Right lung (tissue), 5 donors: ENCODE measurements around the gene MED13L. TPM values are rescaled to one million over a fixed set of nuclear protein-coding genes. Genes with fewer than 3 reads are reported as not detected.

Experiments used
- DNase-seq, 2 donors: peaks; one replicate each; pipeline ENCODE4 v3.0.0-alpha.2; 2013
- polyA plus RNA-seq, 5 donors: library from polyadenylated mRNA; unstranded; fragments of 120-200 nt; gene quantifications; one replicate each; pipeline versions ENCODE4 v1.2.1 to v1.2.3, GENCODE V29; 2013; ENCODE audit warnings: inconsistent platforms in 1 of 5, low replicate concordance in 1 of 5; ENCODE audit not compliant: insufficient read length in 5 of 5, insufficient read depth in 1 of 5

Gene MED13L
- polyA plus RNA-seq, 5 donors = 56.1 to 104 (median 95.9) TPM

DNA sequence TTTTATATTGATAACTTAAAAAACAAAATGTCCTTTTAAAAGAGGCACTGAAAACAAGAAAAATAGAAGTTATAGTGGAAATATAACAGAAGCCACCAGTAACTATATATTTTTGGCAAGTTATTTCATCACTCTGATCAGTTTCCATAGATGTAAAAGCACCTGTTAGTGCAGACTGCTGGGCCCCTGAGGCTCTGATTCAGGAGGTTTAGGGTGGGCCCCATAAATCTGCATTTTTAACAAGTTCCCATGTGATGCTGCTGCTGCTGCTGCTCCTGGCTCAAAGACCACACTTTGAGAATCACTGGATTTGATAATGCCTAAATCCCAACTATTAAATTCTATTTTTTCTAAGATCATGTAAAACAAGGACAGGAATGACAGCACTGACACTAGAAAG is 251.1 kb downstream of the MED13L start:
- DNase-seq = no peak

DNA sequence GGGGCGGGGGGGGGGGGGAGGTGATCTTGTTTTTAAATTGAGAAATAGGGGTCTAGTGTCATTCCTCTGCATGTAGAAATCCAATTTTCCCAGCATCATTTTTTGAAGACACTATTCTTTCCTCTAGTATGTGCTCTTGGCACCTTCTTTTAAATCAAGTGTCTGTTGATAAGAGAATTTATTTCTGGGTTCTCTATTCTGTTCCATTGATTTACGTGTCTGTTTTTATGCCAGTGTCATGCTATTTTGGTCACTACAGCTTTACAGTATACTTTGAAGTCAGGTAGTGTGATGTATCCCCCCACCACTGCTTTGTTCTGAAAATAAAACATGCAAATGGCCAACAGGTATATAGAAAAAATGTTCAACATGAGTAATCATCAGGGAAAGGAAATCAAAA is 252.7 kb downstream of the MED13L start:
- DNase-seq = no peak

GRCh38 chr12:116019415-116019814 is 258.1 kb downstream of the MED13L start:
- DNase-seq = no peak

DNA sequence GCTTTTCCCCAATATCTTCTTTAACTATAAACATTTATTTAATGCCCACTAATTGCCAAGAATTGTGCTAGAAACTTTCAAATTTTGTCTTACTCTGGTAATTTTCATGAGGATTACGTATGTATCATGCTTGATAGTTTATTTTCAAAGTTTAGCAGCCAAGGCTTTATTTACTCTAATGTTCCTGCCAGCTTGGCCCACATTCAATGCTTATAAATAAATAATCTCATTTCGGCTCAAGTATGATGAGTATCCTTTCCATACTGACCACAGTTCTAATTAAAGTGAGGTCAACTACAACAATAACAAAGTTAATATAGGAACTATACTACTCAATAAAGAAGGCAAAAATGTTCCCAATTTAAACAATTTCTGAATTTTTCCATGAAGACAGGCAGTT is 259.2 kb downstream of the MED13L start:
- peak; percentile 37 to 43 for DNase-seq

DNA sequence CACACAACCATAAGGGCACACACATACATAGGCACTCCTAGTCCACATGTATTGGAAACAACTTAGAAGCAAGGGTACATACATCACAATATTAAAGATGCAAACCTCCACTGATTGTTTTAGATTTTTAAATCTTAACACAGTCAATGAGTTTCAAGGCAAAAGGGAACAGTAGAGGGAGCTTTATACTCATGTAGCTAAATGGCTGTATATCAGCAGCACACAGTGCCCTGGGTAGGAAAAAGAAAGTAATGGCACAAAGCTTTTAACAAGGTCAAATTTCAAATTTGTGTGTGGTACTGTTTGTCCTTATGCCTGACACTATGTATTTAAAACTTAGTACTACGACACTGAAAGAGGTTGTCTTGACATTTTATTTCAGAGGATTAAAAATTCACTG is 262.0 kb downstream of the MED13L start:
- DNase-seq = no peak

- DNase-seq = no peak
These were observed 264.7 kb downstream of the MED13L start for GRCh38 chr12:116012757-116013156.

DNA sequence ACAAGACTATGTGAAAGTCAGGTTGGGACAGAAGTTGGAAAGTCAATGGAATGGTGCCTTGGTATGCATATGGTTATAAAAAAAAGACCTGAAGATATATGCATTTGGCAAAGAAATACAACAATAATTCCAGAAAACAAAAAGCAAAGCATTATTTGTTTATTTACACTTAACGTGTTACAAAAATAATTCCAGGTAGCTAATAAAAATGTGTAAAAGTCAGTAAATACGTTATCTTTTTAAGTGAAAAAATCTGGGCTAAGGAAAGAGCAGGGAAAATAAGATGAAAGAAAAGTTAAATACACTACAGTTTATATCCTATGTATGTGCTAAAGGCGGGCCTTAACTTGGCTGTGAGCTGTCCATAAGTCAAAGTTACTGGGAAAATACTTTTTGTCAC is 266.3 kb downstream of the MED13L start:
- DNase-seq = no peak

GRCh38 chr12:116010467-116010866 is 267.0 kb downstream of the MED13L start:
- DNase-seq = no peak

- DNase-seq = no peak
These were observed 267.7 kb downstream of the MED13L start for GRCh38 chr12:116009805-116010204.

- DNase-seq = no peak
These were observed 271.4 kb downstream of the MED13L start for GRCh38 chr12:116006141-116006540.

DNA sequence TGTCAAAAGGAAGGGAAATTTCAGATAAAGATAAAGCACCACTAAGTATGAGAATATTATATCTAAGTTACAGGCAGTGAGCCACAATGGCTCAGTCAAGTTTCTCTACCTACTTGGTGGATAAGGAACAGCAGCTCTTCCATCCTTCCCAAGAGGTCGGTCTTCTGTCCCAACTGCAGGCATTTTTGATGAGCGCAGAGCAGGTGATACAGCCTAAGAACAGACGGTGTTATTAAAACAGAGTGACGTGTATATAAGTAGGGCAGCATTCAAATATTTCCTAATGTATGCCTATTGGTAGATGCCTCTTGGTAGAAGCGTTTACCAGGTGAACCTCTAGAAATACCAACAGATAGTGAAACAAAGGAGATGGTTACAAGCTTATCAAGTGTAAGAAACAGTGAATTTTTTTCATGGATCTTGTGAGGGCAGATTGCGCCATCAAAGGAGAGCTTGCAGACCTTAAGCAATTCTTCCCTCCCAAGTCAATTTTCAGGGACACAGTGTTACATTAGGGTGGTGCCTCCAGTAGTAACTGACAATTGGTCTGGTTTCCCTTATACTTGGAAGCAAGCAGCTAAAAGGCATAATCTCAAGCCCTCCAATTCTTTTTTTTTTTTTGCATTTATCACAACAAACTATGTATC is 274.5 kb downstream of the MED13L start:
- DNase-seq = no peak

- DNase-seq = no peak
These were observed 277.2 kb downstream of the MED13L start for GRCh38 chr12:116000252-116000651.

GRCh38 chr12:115999582-115999981 is 277.9 kb downstream of the MED13L start:
- DNase-seq = no peak

- DNase-seq = peak; percentile 22 to 24
These were observed 278.6 kb downstream of the MED13L start for GRCh38 chr12:115998794-115999478.

DNA sequence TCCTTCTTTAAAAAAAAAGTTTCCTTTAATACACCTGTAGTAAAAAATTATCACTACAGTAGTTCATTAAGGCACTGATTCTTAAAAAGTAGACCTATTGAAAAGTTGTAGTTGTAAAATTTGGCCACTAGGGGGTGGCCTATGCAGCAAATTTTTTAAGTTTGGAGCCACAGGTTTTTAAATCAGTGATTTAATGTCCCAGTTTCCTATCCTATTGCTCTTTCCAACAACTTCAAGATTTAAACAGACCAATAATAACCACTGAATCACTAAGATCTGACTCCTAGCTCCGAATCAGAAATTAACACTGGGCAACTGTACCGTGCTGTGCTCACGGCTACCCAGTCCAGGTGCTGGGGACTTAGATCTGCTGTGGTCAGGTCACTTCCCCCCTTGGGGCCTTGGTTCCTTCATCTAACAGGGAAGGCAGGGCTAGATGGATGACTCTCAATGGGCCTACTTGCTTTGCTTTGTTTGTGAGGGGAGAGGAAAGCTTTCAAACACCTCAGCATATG is 279.3 kb downstream of the MED13L start:
- peak; percentile 31 to 42 for DNase-seq

DNA sequence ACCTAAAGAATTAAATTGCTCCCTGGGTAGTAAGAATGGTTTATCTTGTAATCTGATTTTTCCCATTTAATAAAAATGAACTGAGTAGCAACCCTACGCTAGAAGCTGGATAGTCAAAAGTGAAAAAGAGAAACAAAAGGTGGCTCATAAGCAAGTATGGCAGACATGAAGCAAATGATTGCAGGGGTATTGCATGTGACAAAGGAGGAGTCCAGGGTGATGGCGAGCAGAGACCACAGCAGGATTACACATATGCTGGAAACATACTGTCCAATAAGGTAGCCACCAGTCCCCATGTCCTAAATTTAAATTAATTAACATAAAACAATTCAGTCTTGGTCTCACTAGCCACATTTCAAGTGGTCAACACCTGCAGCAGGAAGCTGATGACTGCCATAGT is 283.8 kb downstream of the MED13L start:
- DNase-seq = no peak

DNA sequence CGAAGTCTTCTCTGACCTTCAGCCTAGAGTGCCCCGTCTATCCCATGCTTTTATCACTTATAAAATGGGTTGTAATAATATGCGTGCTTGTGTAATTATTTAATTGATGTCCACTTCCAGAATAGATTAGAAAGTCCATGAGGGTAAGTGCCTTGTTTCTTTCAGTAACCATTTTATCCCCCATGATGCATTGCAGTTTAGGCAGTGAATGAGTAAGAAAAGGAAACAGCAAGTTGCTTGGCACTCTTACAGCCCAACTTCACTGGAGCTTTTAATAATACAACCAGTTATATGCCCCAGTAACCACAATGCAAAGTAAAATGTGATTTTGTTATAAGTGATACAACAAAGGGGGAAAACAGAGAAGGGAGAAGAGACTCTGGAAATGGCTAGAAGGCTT is 287.3 kb downstream of the MED13L start:
- no peak for DNase-seq

- DNase-seq = no peak
These were observed 288.6 kb downstream of the MED13L start for GRCh38 chr12:115988625-115989563.

- DNase-seq = no peak
These were observed 289.3 kb downstream of the MED13L start for GRCh38 chr12:115988212-115988611.

GRCh38 chr12:115984616-115985015 is 292.9 kb downstream of the MED13L start:
- DNase-seq = no peak

DNA sequence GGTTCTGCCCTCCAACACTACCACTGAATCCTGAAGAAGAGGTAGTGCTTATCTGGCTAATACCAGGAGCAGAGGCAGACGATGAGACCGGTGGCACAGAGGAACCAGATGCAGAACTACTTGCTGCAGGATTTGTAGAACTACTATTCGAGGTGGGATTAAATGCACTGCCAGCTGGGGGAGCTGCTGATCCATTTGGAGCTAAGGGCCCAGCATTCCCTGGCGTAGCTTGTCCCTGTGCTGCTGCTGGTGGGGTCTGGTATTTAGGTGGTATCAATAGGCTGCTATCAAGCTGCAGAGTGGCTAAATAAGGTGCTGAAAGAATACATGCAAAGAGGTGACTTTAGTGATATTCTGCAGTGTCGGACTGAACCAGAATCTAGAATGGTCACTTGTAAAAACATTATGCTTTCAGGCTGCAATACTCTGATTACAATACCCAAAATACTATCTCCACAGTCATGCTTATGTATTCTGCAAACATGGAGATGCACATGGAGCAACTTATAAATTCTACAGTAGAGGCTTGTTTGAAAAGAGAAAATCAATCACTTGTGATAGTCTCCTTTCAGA is 294.2 kb downstream of the MED13L start:
- DNase-seq = no peak

GRCh38 chr12:115980339-115980738 is 297.2 kb downstream of the MED13L start:
- DNase-seq = no peak
